Measurements from ENCODE around the gene CCNJL. TPM values are rescaled to one million over a fixed set of nuclear protein-coding genes. Genes with fewer than 3 reads are reported as not detected.

CCNJL gene
- total and polyA plus RNA-seq, 4 donors: 9.1 to 22.3 (median 13.4) TPM

- DNase-seq (no peak), ATAC-seq (ENCODE audit: insufficient read depth, low FRiP score) (peak; percentile 69)
- H3K9me3 ChIP-seq (ENCODE audit: control insufficient read depth in 4 of 4, insufficient read depth in 3 of 4, low read length in 3 of 4): no peaks in the 10 kb centered on the region
- H3K27me3 ChIP-seq (ENCODE audit: control insufficient read depth in 3 of 3, insufficient read depth in 3 of 3, low read length in 2 of 3): no peaks in the 10 kb centered on the region
- no peak overlapping the region for H3K4me3 ChIP-seq
- H3K9ac ChIP-seq (ENCODE audit: insufficient read depth in 1 of 2, low read length in 2 of 2): no peak overlapping the region
- H3K4me1 ChIP-seq (ENCODE audit: control insufficient read depth in 5 of 5, insufficient read depth in 5 of 5, low read length in 5 of 5): no peaks in the 10 kb centered on the region
- no peaks in the 10 kb centered on the region for H3K36me3 ChIP-seq (ENCODE audit: control insufficient read depth in 4 of 4, insufficient read depth in 4 of 4, low read length in 4 of 4)
- H3K27ac ChIP-seq (ENCODE audit: low read depth in 1 of 2, low read length in 1 of 2): peak overlapping the region in 1 of 2 donors; percentile 39
- no peak for TF ChIP-seq CTCF (IDR thresholded peaks at IDR 0.05; ENCODE audit: control extremely low read depth, extremely low read depth)
- WGBS, 2 donors: 64 to 77% methylated on average over 9 of the region's 9 CpGs
Observed at GRCh38 chr5:160230686-160231527, 81.5 kb downstream of the CCNJL start.

GRCh38 chr5:160229190-160229742 is 83.1 kb downstream of the CCNJL start, which contains the start of gene FABP6:
Gene FABP6, plus strand, starts transcription at chr5:160229506. Its CDS starts 52 bp downstream, at chr5:160229558.
- no peak for TF ChIP-seq CTCF (IDR thresholded peaks at IDR 0.05; ENCODE audit: control extremely low read depth, extremely low read depth)
- ATAC-seq (ENCODE audit: insufficient read depth, low FRiP score): no peak
- H3K4me3 ChIP-seq: no peak within 1 kb of the TSS
- no peak within 1 kb of the TSS for H3K9ac ChIP-seq (ENCODE audit: insufficient read depth in 1 of 2, low read length in 2 of 2)
- H3K27me3 ChIP-seq (ENCODE audit: control insufficient read depth in 3 of 3, insufficient read depth in 3 of 3, low read length in 2 of 3): no peaks in the 10 kb centered on the region
- 72 to 75% methylated on average over 7 of the region's 7 CpGs for WGBS, 2 donors
- DNase-seq: no peak
- H3K27ac ChIP-seq (ENCODE audit: low read depth in 1 of 2, low read length in 1 of 2): no peak within 1 kb of the TSS
- H3K4me1 ChIP-seq (ENCODE audit: control insufficient read depth in 5 of 5, insufficient read depth in 5 of 5, low read length in 5 of 5): no peaks in the 10 kb centered on the region
- no peaks in the 10 kb centered on the region for H3K9me3 ChIP-seq (ENCODE audit: control insufficient read depth in 4 of 4, insufficient read depth in 3 of 4, low read length in 3 of 4)
- no peaks in the 10 kb centered on the region for H3K36me3 ChIP-seq (ENCODE audit: control insufficient read depth in 4 of 4, insufficient read depth in 4 of 4, low read length in 4 of 4)

- WGBS, 2 donors: 93 to 95% methylated on average over 2 of the region's 2 CpGs
- DNase-seq (no peak), ATAC-seq (ENCODE audit: insufficient read depth, low FRiP score) (no peak)
- TF ChIP-seq CTCF (IDR thresholded peaks at IDR 0.05; ENCODE audit: control extremely low read depth, extremely low read depth): no peak
- no peak overlapping the region for H3K4me3 ChIP-seq
- H3K9me3 ChIP-seq (ENCODE audit: control insufficient read depth in 4 of 4, insufficient read depth in 3 of 4, low read length in 3 of 4): no peaks in the 10 kb centered on the region
- no peaks in the 10 kb centered on the region for H3K27me3 ChIP-seq (ENCODE audit: control insufficient read depth in 3 of 3, insufficient read depth in 3 of 3, low read length in 2 of 3)
- H3K27ac ChIP-seq (ENCODE audit: low read depth in 1 of 2, low read length in 1 of 2): no peak overlapping the region
- no peaks in the 10 kb centered on the region for H3K4me1 ChIP-seq (ENCODE audit: control insufficient read depth in 5 of 5, insufficient read depth in 5 of 5, low read length in 5 of 5)
- H3K9ac ChIP-seq (ENCODE audit: insufficient read depth in 1 of 2, low read length in 2 of 2): no peak overlapping the region
- no peaks in the 10 kb centered on the region for H3K36me3 ChIP-seq (ENCODE audit: control insufficient read depth in 4 of 4, insufficient read depth in 4 of 4, low read length in 4 of 4)
Observed at GRCh38 chr5:160227012-160227411, 85.4 kb downstream of the CCNJL start.

Data from lung (tissue), 12 donors.